AG08396 (cell line): ENCODE results near the gene RHBDD1.

Experiments
- DNase-seq: peaks from one replicate; pipeline ENCODE4 v3.0.0; 2012; ENCODE audit warnings: low spot score, mixed read lengths

The RHBDD1 gene

GRCh38 chr2:227036527-227036926, 200.7 kb downstream of the RHBDD1 start:
- no peak for DNase-seq

- DNase-seq = no peak
These were observed 202.8 kb downstream of the RHBDD1 start for GRCh38 chr2:227038550-227039189.

GRCh38 chr2:227043981-227044380, 208.1 kb downstream of the RHBDD1 start:
- no peak for DNase-seq
